Heart left ventricle (tissue), 13 donors: Measurements from ENCODE around the gene RIPPLY2.

Experiments used
- POLR2A ChIP-seq, 2 donors: fragments of 450-650 bp; IDR thresholded peaks; one replicate each; pipeline ENCODE4 v1.6.1; 2017; ENCODE audit warnings: antibody characterized with exemption in 2 of 2, mild to moderate bottlenecking in 2 of 2, moderate library complexity in 2 of 2
- TF ChIP-seq, protein P1 (sequence below), 12 donors: fragments of 200-600 bp; sonication (generic) in 4 of 12; IDR thresholded peaks; one replicate each; pipeline versions ENCODE4 v1.5.0 to v1.8.0; 2018 to 2022; ENCODE audit warnings: antibody characterized with exemption in 12 of 12, mild to moderate bottlenecking in 5 of 12
- donor health status: ischemic (EF 13 %, LVEDD 7.1; RV severe dilation, severe dysfunction).
- donor health status: DM: no; HTN: yes; CAD: no.
- donor health status: DM: no; HTN: no; CAD: no.
- donor health status: ischemic (EF 25% LVEDD 6.9; RV normal size, moderate dysfunction).
- donor health status: ischemic (EF 25% LVEDD 5.7; RV mildly dilated, moderate dysfunction).
- donor health status: ischemic (EF 35%, LVEDD 5.7; RV mildly dilated, moderate dysfunction).
- donor health status: nonischemic (EF 11% LVEDD 7.7; RV severe dilation, severe dysfunction).
- donor health status: DM: yes; HTN: yes; CAD: no.
- donor health status: PGD.
- donor health status: ischemic (EF 29% LVEDD 5.4; RV normal size, mild dysfunction).
- donor health status: nonischemic (EF 23%, LVEDD 6.1; RV moderate dilation, normal function).

DNA sequence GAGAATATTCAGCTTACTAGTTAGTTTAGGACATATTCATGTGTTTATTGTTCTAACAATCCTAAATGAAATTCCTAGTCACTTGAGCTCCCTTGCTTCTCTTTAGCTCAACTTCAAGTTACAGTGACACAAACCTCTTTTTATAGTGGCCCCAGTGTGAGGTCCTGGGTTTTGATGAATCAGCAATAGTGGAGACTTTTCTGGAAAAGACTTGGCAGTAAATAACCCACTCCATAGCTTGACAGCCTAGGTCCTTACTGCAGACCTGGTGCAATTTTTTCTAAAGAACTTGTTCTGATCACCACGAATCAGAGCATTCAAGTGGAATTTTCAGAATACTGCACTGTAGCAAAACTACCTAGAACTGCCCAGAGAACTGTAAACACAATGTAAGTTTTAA, 6.9 kb upstream of the RIPPLY2 start:
- TF ChIP-seq, protein P1, sequence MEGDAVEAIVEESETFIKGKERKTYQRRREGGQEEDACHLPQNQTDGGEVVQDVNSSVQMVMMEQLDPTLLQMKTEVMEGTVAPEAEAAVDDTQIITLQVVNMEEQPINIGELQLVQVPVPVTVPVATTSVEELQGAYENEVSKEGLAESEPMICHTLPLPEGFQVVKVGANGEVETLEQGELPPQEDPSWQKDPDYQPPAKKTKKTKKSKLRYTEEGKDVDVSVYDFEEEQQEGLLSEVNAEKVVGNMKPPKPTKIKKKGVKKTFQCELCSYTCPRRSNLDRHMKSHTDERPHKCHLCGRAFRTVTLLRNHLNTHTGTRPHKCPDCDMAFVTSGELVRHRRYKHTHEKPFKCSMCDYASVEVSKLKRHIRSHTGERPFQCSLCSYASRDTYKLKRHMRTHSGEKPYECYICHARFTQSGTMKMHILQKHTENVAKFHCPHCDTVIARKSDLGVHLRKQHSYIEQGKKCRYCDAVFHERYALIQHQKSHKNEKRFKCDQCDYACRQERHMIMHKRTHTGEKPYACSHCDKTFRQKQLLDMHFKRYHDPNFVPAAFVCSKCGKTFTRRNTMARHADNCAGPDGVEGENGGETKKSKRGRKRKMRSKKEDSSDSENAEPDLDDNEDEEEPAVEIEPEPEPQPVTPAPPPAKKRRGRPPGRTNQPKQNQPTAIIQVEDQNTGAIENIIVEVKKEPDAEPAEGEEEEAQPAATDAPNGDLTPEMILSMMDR (IDR thresholded peaks at IDR 0.05): no peak
- TF ChIP-seq POLR2A (IDR thresholded peaks at IDR 0.05): no peak
